Neural cell (in vitro differentiated cells): Measurements from ENCODE around the gene TPD52L1. TPM values are rescaled to one million over a fixed set of nuclear protein-coding genes. Genes with fewer than 3 reads are reported as not detected.

Experiments used
- H2AFZ ChIP-seq: fragments of 200-600, 300-800 bp; sonication (generic), shearing (Covaris generic); 2 replicates; pipeline ENCODE4 v1.6.0; 2014; ENCODE audit warnings: low read depth, mild to moderate bottlenecking, antibody characterized with exemption, low read length, moderate library complexity
- H3F3A ChIP-seq: fragments of 200-600 bp; shearing (Covaris generic); 2 replicates; pipeline ENCODE4 v1.6.1; 2016; ENCODE audit warnings: mild to moderate bottlenecking, moderate library complexity, mixed read lengths, antibody characterized with exemption, low read length; ENCODE audit not compliant: insufficient read depth, poor library complexity, severe bottlenecking
- H3K27ac ChIP-seq: fragments of 200-600, 300-800 bp; sonication (generic), shearing (Covaris generic); 2 replicates; pipeline ENCODE4 v1.5.1; 2014; ENCODE audit warnings: mild to moderate bottlenecking, low read length, moderate library complexity
- H3K27me3 ChIP-seq: fragments of 300-800, 200-600 bp; sonication (generic), shearing (Covaris generic); 2 replicates; pipeline ENCODE4 v1.6.0; 2014; ENCODE audit warnings: mild to moderate bottlenecking, low read depth, low read length, moderate library complexity; ENCODE audit not compliant: insufficient read depth
- H3K36me3 ChIP-seq: fragments of 300-800, 200-600 bp; sonication (generic), shearing (Covaris generic); 2 replicates; pipeline ENCODE4 v1.5.1; 2014; ENCODE audit warnings: mild to moderate bottlenecking, antibody characterized with exemption, low read length, moderate library complexity; ENCODE audit not compliant: insufficient read depth
- H3K4me2 ChIP-seq: fragments of 300-800, 200-600 bp; sonication (generic), shearing (Covaris generic); 2 replicates; pipeline ENCODE4 v1.6.0; 2014; ENCODE audit warnings: mild to moderate bottlenecking, low read length
- H3K4me3 ChIP-seq: fragments of 300-800, 200-600 bp; sonication (generic), shearing (Covaris generic); 2 replicates; pipeline ENCODE4 v1.5.1; 2014; ENCODE audit warnings: mild to moderate bottlenecking, low read length, moderate library complexity
- H3K79me2 ChIP-seq: fragments of 200-600 bp; shearing (Covaris generic); replicated peaks from 2 replicates; pipeline ENCODE4 v1.6.0; 2014; ENCODE audit warnings: mild to moderate bottlenecking, low read length, moderate library complexity; ENCODE audit not compliant: insufficient read depth
- H3K9ac ChIP-seq: fragments of 300-800, 200-600 bp; sonication (generic), shearing (Covaris generic); 2 replicates; pipeline ENCODE4 v1.6.1; 2016; ENCODE audit warnings: mild to moderate bottlenecking, low read length, mixed read lengths
- H3K9me2 ChIP-seq: fragments of 200-600 bp; shearing (Covaris generic); 2 replicates; pipeline ENCODE4 v1.6.1; 2016; ENCODE audit warnings: mild to moderate bottlenecking, low read length, mixed read lengths; ENCODE audit not compliant: insufficient read depth
- H3K9me3 ChIP-seq: fragments of 200-600, 300-800 bp; sonication (generic), shearing (Covaris generic); 2 replicates; pipeline ENCODE4 v1.6.1; 2016; ENCODE audit warnings: mild to moderate bottlenecking, mixed run types, low read length, moderate library complexity, mixed read lengths
- H4K20me1 ChIP-seq: fragments of 200-600 bp; shearing (Covaris generic); 2 replicates; pipeline ENCODE4 v1.6.1; 2016; ENCODE audit warnings: mild to moderate bottlenecking, mixed run types; ENCODE audit not compliant: insufficient read depth
- EP300 ChIP-seq: fragments of 450-650 bp; conservative IDR thresholded peaks from 2 replicates; pipeline ENCODE4 v1.6.1; 2014; ENCODE audit warnings: antibody characterized with exemption, mild to moderate bottlenecking, moderate library complexity; ENCODE audit not compliant: poor library complexity, severe bottlenecking
- EZH2 ChIP-seq: fragments of 200-600, 300-800 bp; shearing (Covaris generic), sonication (generic); IDR thresholded peaks from 2 replicates; pipeline ENCODE4 v1.6.1; 2014; ENCODE audit warnings: antibody characterized with exemption, low read length, borderline replicate concordance, mild to moderate bottlenecking; ENCODE audit not compliant: insufficient read depth, poor library complexity, severe bottlenecking
- MXI1 ChIP-seq: fragments of 450-650 bp; conservative IDR thresholded peaks from 2 replicates; pipeline ENCODE4 v1.6.1; 2014; ENCODE audit warnings: antibody characterized with exemption, mild to moderate bottlenecking; ENCODE audit not compliant: poor library complexity, severe bottlenecking
- POLR2AphosphoS5 ChIP-seq: IDR thresholded peaks from 2 replicates; pipeline ENCODE4 v1.6.1; 2012
- RAD21 ChIP-seq: fragments of 450-650 bp; conservative IDR thresholded peaks from 2 replicates; pipeline ENCODE4 v1.6.1; 2014; ENCODE audit warnings: antibody characterized with exemption, mild to moderate bottlenecking, moderate library complexity
- SMC3 ChIP-seq: fragments of 450-650 bp; conservative IDR thresholded peaks from 2 replicates; pipeline ENCODE4 v1.6.1; 2014; ENCODE audit warnings: antibody characterized with exemption, mild to moderate bottlenecking, moderate library complexity; ENCODE audit not compliant: poor library complexity
- TAF1 ChIP-seq: IDR thresholded peaks from 2 replicates; pipeline ENCODE4 v1.6.1; 2012; ENCODE audit warnings: low read depth
- polyA plus RNA-seq: library from polyadenylated mRNA; depleted of rRNA; stranded (reverse); fragments of >200 nt; gene quantifications from 2 replicates; pipeline ENCODE4 v1.2.3, GENCODE V29; 2014
- TF ChIP-seq, protein P1 (sequence below): fragments of 450-650 bp; IDR thresholded peaks from 2 replicates; pipeline ENCODE4 v1.5.1; 2014; ENCODE audit warnings: antibody characterized with exemption, mild to moderate bottlenecking, moderate library complexity; ENCODE audit not compliant: poor library complexity, severe bottlenecking
- TF ChIP-seq, protein P2 (sequence below): IDR thresholded peaks from 2 replicates; pipeline ENCODE4 v1.6.1; 2012; ENCODE audit warnings: borderline replicate concordance

TPD52L1 gene
- polyA plus RNA-seq, 1 donor from 2014 or later, result 8.9 TPM

DNA sequence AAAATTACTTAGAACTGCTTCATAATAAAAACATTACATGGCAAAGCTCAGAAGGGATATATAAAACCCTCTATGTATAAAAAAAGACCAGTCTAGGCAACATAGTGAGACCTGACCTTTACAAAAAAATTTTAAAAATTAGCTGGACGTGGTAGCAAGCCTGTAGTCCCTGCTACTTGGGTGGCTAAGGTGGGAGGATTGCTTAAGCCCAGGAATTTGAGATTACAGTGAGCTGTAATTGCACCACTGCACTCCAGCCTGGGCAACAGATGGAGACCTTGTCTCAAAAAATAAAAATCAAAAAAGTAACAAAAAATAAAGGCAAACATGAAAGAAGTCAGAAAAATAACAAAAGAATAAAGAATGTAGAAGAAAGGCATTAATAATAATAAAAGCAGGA, 21.5 kb upstream of the TPD52L1 start:
- Histone ChIP-seq H3K9me2 (no peaks in the 10 kb centered on the region), H3K4me3 (no peak overlapping the region), H3K79me2 (no peaks in the 10 kb centered on the region), H3K27me3 (no peaks in the 10 kb centered on the region), H3F3A (no peaks in the 10 kb centered on the region), H3K27ac (no peak overlapping the region), H3K9ac (no peak overlapping the region), H3K36me3 (no peaks in the 10 kb centered on the region), H3K9me3 (no peaks in the 10 kb centered on the region), H3K4me2 (no peak overlapping the region), H2AFZ (no peak overlapping the region), H4K20me1 (no peaks in the 10 kb centered on the region)
- TF ChIP-seq EZH2 (no peak), SMC3 (no peak), MXI1 (no peak), TAF1 (no peak), POLR2AphosphoS5 (no peak), RAD21 (no peak), EP300 (no peak)
- TF ChIP-seq, protein P1, sequence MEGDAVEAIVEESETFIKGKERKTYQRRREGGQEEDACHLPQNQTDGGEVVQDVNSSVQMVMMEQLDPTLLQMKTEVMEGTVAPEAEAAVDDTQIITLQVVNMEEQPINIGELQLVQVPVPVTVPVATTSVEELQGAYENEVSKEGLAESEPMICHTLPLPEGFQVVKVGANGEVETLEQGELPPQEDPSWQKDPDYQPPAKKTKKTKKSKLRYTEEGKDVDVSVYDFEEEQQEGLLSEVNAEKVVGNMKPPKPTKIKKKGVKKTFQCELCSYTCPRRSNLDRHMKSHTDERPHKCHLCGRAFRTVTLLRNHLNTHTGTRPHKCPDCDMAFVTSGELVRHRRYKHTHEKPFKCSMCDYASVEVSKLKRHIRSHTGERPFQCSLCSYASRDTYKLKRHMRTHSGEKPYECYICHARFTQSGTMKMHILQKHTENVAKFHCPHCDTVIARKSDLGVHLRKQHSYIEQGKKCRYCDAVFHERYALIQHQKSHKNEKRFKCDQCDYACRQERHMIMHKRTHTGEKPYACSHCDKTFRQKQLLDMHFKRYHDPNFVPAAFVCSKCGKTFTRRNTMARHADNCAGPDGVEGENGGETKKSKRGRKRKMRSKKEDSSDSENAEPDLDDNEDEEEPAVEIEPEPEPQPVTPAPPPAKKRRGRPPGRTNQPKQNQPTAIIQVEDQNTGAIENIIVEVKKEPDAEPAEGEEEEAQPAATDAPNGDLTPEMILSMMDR, result no peak
- TF ChIP-seq, protein P2, sequence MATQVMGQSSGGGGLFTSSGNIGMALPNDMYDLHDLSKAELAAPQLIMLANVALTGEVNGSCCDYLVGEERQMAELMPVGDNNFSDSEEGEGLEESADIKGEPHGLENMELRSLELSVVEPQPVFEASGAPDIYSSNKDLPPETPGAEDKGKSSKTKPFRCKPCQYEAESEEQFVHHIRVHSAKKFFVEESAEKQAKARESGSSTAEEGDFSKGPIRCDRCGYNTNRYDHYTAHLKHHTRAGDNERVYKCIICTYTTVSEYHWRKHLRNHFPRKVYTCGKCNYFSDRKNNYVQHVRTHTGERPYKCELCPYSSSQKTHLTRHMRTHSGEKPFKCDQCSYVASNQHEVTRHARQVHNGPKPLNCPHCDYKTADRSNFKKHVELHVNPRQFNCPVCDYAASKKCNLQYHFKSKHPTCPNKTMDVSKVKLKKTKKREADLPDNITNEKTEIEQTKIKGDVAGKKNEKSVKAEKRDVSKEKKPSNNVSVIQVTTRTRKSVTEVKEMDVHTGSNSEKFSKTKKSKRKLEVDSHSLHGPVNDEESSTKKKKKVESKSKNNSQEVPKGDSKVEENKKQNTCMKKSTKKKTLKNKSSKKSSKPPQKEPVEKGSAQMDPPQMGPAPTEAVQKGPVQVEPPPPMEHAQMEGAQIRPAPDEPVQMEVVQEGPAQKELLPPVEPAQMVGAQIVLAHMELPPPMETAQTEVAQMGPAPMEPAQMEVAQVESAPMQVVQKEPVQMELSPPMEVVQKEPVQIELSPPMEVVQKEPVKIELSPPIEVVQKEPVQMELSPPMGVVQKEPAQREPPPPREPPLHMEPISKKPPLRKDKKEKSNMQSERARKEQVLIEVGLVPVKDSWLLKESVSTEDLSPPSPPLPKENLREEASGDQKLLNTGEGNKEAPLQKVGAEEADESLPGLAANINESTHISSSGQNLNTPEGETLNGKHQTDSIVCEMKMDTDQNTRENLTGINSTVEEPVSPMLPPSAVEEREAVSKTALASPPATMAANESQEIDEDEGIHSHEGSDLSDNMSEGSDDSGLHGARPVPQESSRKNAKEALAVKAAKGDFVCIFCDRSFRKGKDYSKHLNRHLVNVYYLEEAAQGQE, result no peak

DNA sequence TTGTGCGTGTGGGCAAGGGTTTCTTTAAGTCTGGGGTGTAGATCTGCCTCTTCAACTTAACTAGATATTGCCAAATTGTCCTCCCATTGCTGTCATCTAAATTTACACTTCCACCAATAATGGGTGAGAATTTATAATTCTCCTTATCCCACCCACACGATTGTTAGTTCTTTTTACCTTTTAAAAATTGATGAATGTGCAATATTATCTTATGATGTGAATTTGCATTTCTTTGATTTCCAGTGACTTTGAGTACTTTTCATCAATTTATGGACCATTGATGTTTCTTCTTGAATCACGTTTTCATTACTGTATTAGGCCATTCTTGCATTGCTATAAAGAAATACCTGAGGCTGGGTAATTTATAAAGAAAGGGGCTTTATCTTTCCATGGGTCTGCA, 17.2 kb upstream of the TPD52L1 start:
- Histone ChIP-seq H3K27me3 (no peaks in the 10 kb centered on the region), H3K36me3 (no peaks in the 10 kb centered on the region), H3K9me2 (no peaks in the 10 kb centered on the region), H4K20me1 (no peaks in the 10 kb centered on the region), H3K9ac (no peak overlapping the region), H3K4me3 (no peak overlapping the region), H3F3A (no peaks in the 10 kb centered on the region), H3K4me2 (no peak overlapping the region), H3K79me2 (no peaks in the 10 kb centered on the region), H2AFZ (no peak overlapping the region), H3K27ac (no peak overlapping the region), H3K9me3 (no peaks in the 10 kb centered on the region)
- TF ChIP-seq SMC3 (no peak), RAD21 (no peak), EP300 (no peak)
- TF ChIP-seq, protein P1, result no peak
- TF ChIP-seq, protein P2, result no peak
